ENCODE data around the gene STK38L. TPM values are rescaled to one million over a fixed set of nuclear protein-coding genes. Genes with fewer than 3 reads are reported as not detected.

Gene STK38L
- total and polyA plus RNA-seq, 2 of the 8 experiments (the other 6 are each of a cell fraction or from before 2014, with no cell fraction given), result 8.1 to 63.6 TPM

- no peak for TF ChIP-seq CHD7 (IDR thresholded peaks at IDR 0.05; ENCODE audit: insufficient replicate concordance, low read length)
- TF ChIP-seq PHF8 (conservative IDR thresholded peaks at IDR 0.05; ENCODE audit: low read depth, low read length), result no peak
- TF ChIP-seq RNF2 (IDR thresholded peaks at IDR 0.05; ENCODE audit: borderline replicate concordance, low read depth, low read length, missing control alignments, poor library complexity, severe bottlenecking), result no peak
- no peak for TF ChIP-seq NRF1 (IDR thresholded peaks at IDR 0.05; ENCODE audit: low read depth, low read length)
- TF ChIP-seq TBP (IDR thresholded peaks at IDR 0.05; ENCODE audit: low read depth, low read length), result no peak
- no peak for TF ChIP-seq SRF (IDR thresholded peaks at IDR 0.05; ENCODE audit: low read depth, low read length)
- TF ChIP-seq FOSL1 (IDR thresholded peaks at IDR 0.05; ENCODE audit: insufficient read depth, low read depth, low read length), result no peak
- no peak for TF ChIP-seq RFX5 (IDR thresholded peaks at IDR 0.05; ENCODE audit: borderline replicate concordance, low read depth, low read length)
- TF ChIP-seq ASH2L (IDR thresholded peaks at IDR 0.05; ENCODE audit: low read length), result no peak
- TF ChIP-seq NANOG (IDR thresholded peaks at IDR 0.05; ENCODE audit: insufficient read depth, low read depth, low read length, poor library complexity, severe bottlenecking), result no peak
- TF ChIP-seq JUND (IDR thresholded peaks at IDR 0.05; ENCODE audit: low read length), result no peak
These were observed 34.7 kb upstream of the STK38L start (continued) for GRCh38 chr12:27209257-27209910.

All from H1 (cell line).